Ecto neural progenitor cell (in vitro differentiated cells): ENCODE measurements around the gene TIGD7.
A peak's percentile ranks its signal among the peaks of the same experiment; 100 is the strongest.
"Not testable (repeated sequence)": the region's sequence is repeated elsewhere in the genome, so short reads cannot be mapped to it uniquely, and the experiment has no call there.

Source experiments
- DNase-seq: peaks from one replicate; pipeline ENCODE4 v3.0.0-alpha.2; 2018; ENCODE audit warnings: low spot score

TIGD7 gene

GRCh38 chr16:3282103-3282729, 23.0 kb downstream of the TIGD7 start:
- DNase-seq = no peak

- DNase-seq = no peak
Observed at GRCh38 chr16:3281222-3281820, 23.9 kb downstream of the TIGD7 start.

GRCh38 chr16:3276679-3277078, 28.6 kb downstream of the TIGD7 start:
- no peak for DNase-seq

GRCh38 chr16:3274947-3275346, 30.3 kb downstream of the TIGD7 start:
- DNase-seq = no peak

GRCh38 chr16:3274490-3274889, 30.7 kb downstream of the TIGD7 start:
- DNase-seq = no peak

- DNase-seq = not testable (repeated sequence)
Observed at GRCh38 chr16:3271281-3271680, 33.9 kb downstream of the TIGD7 start.

GRCh38 chr16:3270718-3271117, 34.5 kb downstream of the TIGD7 start:
- DNase-seq = not testable (repeated sequence)

GRCh38 chr16:3268294-3268693, 36.9 kb downstream of the TIGD7 start:
- no peak for DNase-seq

GRCh38 chr16:3266873-3267537, 38.2 kb downstream of the TIGD7 start:
- no peak for DNase-seq

GRCh38 chr16:3264137-3265036, 40.8 kb downstream of the TIGD7 start:
- peak; percentile 99 for DNase-seq

GRCh38 chr16:3262517-3262916, 42.7 kb downstream of the TIGD7 start:
- no peak for DNase-seq

- DNase-seq = no peak
Observed at GRCh38 chr16:3259836-3260235, 45.4 kb downstream of the TIGD7 start.

GRCh38 chr16:3256866-3257465, 48.3 kb downstream of the TIGD7 start:
- no peak for DNase-seq

- DNase-seq = no peak
Observed at GRCh38 chr16:3256146-3256865, 48.9 kb downstream of the TIGD7 start, which contains the start of gene MEFV. MEFV (minus strand) TSS chr16:3256633; CDS start chr16:3256587, 46 bp downstream.

- DNase-seq = no peak
Observed at GRCh38 chr16:3254309-3254708, 50.9 kb downstream of the TIGD7 start.

- DNase-seq = no peak
Observed at GRCh38 chr16:3252967-3253366, 52.3 kb downstream of the TIGD7 start.

- DNase-seq = no peak
Observed at GRCh38 chr16:3249451-3249850, 55.8 kb downstream of the TIGD7 start.

GRCh38 chr16:3249020-3249419, 56.2 kb downstream of the TIGD7 start:
- no peak for DNase-seq
